ENCODE measurements around the gene FOXE3. TPM values are rescaled to one million over a fixed set of nuclear protein-coding genes. Genes with fewer than 3 reads are reported as not detected.

Gene FOXE3
- total RNA-seq, 6 experiments from 2014 or later: not detected

DNA sequence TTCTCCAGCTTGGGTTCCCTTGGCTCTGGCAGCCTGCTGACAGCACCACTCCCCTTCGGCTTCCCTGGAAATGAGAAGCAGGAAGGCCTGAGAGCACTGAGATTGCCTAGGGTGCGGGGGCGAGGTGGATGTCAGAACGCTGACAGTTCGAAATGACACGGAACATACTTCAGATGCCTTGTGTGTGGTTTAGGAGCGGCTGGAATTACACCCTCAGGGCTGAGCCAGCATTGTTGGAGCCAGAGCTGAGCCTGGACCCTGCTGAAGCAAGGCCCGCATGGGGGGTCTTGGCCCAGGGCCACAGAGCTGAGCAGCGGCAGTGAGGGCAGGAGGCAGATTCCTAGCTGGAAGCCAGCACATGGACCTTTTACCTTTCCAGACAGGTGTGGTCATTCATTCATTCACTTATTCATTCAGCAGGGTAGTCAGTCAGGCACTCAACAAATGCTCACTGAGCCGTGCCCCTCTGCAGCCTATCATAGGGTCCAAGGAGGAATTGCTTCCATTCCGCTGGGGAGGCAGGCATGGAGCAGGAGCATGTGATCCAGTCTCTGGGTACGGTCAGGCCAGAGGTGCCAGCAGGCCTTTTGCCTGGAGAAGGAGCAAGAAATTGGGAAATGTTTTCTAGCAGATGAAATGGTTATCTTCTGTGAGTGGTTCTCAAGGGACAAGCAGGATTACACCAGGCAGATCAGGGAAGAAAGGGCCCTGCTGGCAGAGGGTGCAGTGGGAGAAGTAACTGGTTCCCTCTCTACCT lies 6.6 kb upstream of the FOXE3 start:
- TF ChIP-seq, protein P1, sequence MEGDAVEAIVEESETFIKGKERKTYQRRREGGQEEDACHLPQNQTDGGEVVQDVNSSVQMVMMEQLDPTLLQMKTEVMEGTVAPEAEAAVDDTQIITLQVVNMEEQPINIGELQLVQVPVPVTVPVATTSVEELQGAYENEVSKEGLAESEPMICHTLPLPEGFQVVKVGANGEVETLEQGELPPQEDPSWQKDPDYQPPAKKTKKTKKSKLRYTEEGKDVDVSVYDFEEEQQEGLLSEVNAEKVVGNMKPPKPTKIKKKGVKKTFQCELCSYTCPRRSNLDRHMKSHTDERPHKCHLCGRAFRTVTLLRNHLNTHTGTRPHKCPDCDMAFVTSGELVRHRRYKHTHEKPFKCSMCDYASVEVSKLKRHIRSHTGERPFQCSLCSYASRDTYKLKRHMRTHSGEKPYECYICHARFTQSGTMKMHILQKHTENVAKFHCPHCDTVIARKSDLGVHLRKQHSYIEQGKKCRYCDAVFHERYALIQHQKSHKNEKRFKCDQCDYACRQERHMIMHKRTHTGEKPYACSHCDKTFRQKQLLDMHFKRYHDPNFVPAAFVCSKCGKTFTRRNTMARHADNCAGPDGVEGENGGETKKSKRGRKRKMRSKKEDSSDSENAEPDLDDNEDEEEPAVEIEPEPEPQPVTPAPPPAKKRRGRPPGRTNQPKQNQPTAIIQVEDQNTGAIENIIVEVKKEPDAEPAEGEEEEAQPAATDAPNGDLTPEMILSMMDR (IDR thresholded peaks at IDR 0.05): no peak
- H3K27ac Mint-ChIP-seq: peak overlapping the region; percentile 89
- no peaks in the 10 kb centered on the region for H3K9me3 Mint-ChIP-seq
- H3K4me1 Mint-ChIP-seq (ENCODE audit: low read depth): peaks cover 75% of the 10 kb centered on the region
- DNase-seq: peak; percentile 80
- H3K4me3 Mint-ChIP-seq: peak overlapping the region; percentile 56
- H3K27me3 Mint-ChIP-seq (ENCODE audit: insufficient read depth): peaks cover 2% of the 10 kb centered on the region
- H3K36me3 Mint-ChIP-seq (ENCODE audit: low read depth): no peaks in the 10 kb centered on the region

DNA sequence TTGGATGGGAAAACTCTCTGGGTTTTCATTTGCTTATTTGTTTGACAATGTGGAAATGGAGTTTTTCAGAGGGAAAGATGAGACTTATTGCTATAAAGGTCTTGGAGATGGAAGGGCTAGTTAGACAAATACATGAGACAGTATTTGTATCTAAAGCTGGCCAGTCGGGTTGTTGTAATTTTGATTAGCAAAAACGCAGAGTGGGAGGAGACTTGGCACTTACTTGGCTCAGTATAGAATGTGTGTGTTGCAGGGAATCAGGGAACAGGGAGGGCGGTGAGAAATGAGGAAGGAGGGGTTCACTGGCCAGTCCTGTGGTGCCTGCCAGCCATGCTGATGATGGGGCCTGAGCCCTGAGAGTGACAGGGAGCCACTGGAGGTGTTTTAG lies 6.0 kb upstream of the FOXE3 start:
- DNase-seq: no peak
- Mint-ChIP-seq H3K4me1 (ENCODE audit: low read depth) (peaks cover 73% of the 10 kb centered on the region), H3K9me3 (no peaks in the 10 kb centered on the region), H3K36me3 (ENCODE audit: low read depth) (no peaks in the 10 kb centered on the region), H3K27ac (peak overlapping the region; percentile 89), H3K4me3 (peak overlapping the region; percentile 56; the same call in 1 of the 2 replicates), H3K27me3 (ENCODE audit: insufficient read depth) (peaks cover 2% of the 10 kb centered on the region)
- TF ChIP-seq, protein P1 (IDR thresholded peaks at IDR 0.05): no peak

DNA sequence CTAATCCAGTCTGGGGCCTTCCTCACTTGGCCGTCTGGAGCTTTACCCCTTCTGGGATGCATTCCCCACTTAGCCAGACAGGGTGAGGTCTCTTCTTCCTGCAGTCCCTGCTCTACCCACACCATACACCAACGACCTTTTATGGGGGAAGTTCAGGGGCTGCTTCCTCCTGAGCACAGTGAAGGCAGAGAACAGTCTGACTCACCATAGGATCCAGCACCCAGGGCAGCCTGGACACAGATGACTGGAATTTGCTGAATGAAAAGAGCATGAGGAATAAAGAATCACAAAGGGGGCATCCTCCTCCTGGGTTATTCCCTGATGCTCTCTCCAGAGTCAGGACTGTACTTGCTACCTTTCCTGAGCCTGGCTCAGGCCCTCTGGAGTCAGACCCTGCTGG lies 4.6 kb upstream of the FOXE3 start:
- Mint-ChIP-seq H3K27me3 (ENCODE audit: insufficient read depth) (peaks cover 4% of the 10 kb centered on the region), H3K9me3 (no peaks in the 10 kb centered on the region), H3K27ac (peak overlapping the region; percentile 68), H3K4me3 (no peak overlapping the region), H3K4me1 (ENCODE audit: low read depth) (peaks cover 59% of the 10 kb centered on the region), H3K36me3 (ENCODE audit: low read depth) (no peaks in the 10 kb centered on the region)
- DNase-seq: no peak
- TF ChIP-seq, protein P1 (IDR thresholded peaks at IDR 0.05): no peak

DNA sequence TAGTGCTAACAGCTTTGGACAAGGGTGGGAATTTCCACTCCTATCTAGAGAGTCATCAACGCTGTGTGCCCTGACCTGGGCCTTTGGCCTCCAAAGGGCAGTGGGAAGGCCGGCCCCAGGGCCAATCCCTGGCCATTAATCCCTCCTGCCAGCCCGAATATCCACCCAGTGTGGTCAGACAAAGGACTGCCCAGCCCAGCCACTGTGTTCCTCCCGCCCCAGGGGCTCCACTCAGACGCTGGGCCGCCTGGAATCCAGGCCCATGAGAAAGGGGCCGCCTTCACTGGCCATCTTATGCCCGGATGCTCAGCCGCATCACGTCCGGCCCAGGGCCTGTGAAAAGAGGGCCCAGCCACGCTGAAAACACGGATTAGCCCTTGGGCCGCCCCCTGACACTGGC lies 3.6 kb upstream of the FOXE3 start:
- no peak overlapping the region for H3K27ac Mint-ChIP-seq
- TF ChIP-seq, protein P1 (IDR thresholded peaks at IDR 0.05): no peak
- no peak overlapping the region for H3K4me3 Mint-ChIP-seq
- H3K27me3 Mint-ChIP-seq (ENCODE audit: insufficient read depth): peaks cover 7% of the 10 kb centered on the region
- H3K36me3 Mint-ChIP-seq (ENCODE audit: low read depth): no peaks in the 10 kb centered on the region
- H3K4me1 Mint-ChIP-seq (ENCODE audit: low read depth): peaks cover 49% of the 10 kb centered on the region
- no peak for DNase-seq
- no peaks in the 10 kb centered on the region for H3K9me3 Mint-ChIP-seq

DNA sequence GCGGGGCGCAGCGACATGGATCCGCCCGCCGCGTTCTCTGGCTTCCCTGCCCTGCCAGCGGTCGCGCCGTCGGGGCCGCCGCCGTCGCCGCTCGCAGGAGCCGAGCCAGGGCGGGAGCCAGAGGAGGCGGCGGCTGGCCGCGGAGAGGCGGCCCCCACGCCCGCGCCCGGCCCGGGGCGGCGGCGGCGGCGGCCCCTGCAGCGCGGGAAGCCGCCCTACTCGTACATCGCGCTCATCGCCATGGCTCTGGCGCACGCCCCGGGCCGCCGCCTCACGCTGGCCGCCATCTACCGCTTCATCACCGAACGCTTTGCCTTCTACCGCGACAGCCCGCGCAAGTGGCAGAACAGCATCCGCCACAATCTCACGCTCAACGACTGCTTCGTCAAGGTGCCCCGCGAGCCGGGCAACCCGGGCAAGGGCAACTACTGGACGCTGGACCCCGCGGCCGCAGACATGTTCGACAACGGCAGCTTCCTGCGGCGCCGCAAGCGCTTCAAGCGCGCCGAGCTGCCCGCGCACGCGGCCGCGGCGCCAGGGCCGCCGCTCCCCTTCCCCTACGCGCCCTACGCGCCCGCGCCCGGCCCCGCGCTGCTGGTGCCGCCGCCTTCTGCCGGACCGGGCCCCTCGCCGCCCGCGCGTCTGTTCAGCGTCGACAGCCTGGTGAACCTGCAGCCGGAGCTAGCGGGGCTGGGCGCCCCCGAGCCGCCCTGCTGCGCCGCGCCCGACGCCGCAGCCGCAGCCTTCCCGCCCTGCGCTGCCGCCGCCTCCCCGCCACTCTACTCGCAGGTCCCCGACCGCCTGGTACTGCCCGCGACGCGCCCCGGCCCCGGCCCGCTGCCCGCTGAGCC lies 459 bp downstream of the FOXE3 start:
- Mint-ChIP-seq H3K27me3 (ENCODE audit: insufficient read depth) (peaks cover 15% of the 10 kb centered on the region), H3K9me3 (no peaks in the 10 kb centered on the region), H3K4me3 (no peak overlapping the region)

More for the DNA sequence above, 459 bp downstream of the FOXE3 start:
- Mint-ChIP-seq H3K36me3 (ENCODE audit: low read depth) (no peaks in the 10 kb centered on the region), H3K27ac (no peak overlapping the region), H3K4me1 (ENCODE audit: low read depth) (peaks cover 8% of the 10 kb centered on the region)
- TF ChIP-seq, protein P1 (IDR thresholded peaks at IDR 0.05): no peak
- no peak for DNase-seq
